Measurements from ENCODE around the gene RYR3.

- TF ChIP-seq CTCF (optimal IDR thresholded peaks at IDR 0.05 in 1 of 3, IDR thresholded peaks at IDR 0.05 in 1 of 3, conservative IDR thresholded peaks at IDR 0.05 in 1 of 3; ENCODE audit: extremely low read depth in 1 of 3, insufficient read depth in 2 of 3, low read length in 3 of 3), result no peak
- TF ChIP-seq EZH2 (IDR thresholded peaks at IDR 0.05; ENCODE audit: low read length), result no peak
Measured at GRCh38 chr15:33801954-33802353, 491.2 kb downstream of the RYR3 start.
